HCT116 (cell line): ENCODE data around the gene GOLGA2.

Experiments
- CEBPB ChIP-seq: IDR thresholded peaks from 2 replicates; pipeline ENCODE4 v1.6.1; 2012; ENCODE audit warnings: low read depth
- CTCF ChIP-seq, 3 experiments: fragments of 200-600 bp in 1 of 3; sonication (generic) in 1 of 3; IDR thresholded peaks in 2 of 3; conservative IDR thresholded peaks in 1 of 3; 2 replicates each; pipeline ENCODE4 v1.5.1; 2012 to 2017; ENCODE audit warnings: low read depth in 2 of 3, low read length in 2 of 3, antibody characterized with exemption in 1 of 3, borderline replicate concordance in 1 of 3, control low read depth in 1 of 3, mild to moderate bottlenecking in 1 of 3, mixed read lengths in 1 of 3, mixed run types in 1 of 3, moderate library complexity in 1 of 3; ENCODE audit not compliant: insufficient read depth in 1 of 3
- EZH2 ChIP-seq: fragments of 200-600 bp; sonication (generic); IDR thresholded peaks from 2 replicates; pipeline ENCODE4 v1.6.1; 2017; ENCODE audit warnings: antibody characterized with exemption, mixed run types
- JUND ChIP-seq: IDR thresholded peaks from 2 replicates; pipeline ENCODE4 v1.6.1; 2012
- POLR2AphosphoS5 ChIP-seq: IDR thresholded peaks from 2 replicates; pipeline ENCODE4 v1.6.1; 2011; ENCODE audit warnings: mild to moderate bottlenecking, low read depth, low read length, moderate library complexity
- YY1 ChIP-seq: IDR thresholded peaks from 2 replicates; pipeline ENCODE4 v1.6.1; 2011; ENCODE audit warnings: low read length, low read depth, moderate library complexity, mild to moderate bottlenecking; ENCODE audit not compliant: insufficient replicate concordance; ENCODE audit errors: extremely low read depth

GRCh38 chr9:128317629-128318028 lies 41.8 kb upstream of the GOLGA2 start:
- TF ChIP-seq YY1 (no peak), CTCF (IDR thresholded peaks at IDR 0.05 in 2 of 3, conservative IDR thresholded peaks at IDR 0.05 in 1 of 3; ENCODE audit: borderline replicate concordance in 1 of 3, insufficient read depth in 1 of 3, low read depth in 2 of 3, low read length in 2 of 3) (no peak), CEBPB (no peak), EZH2 (no peak), JUND (no peak), POLR2AphosphoS5 (no peak)
